Activated CD8-positive, alpha-beta memory T cell treated with anti-CD3 and anti-CD28 coated beads, Interleukin-2, amount 50 U/mL, for 1 hour (primary cell): ENCODE data around the gene RABGAP1.
"Not testable (repeated sequence)": the region's sequence is repeated elsewhere in the genome, so short reads cannot be mapped to it uniquely, and the experiment has no call there.

Source experiments
- DNase-seq: peaks from one replicate; pipeline ENCODE4 v3.0.0-alpha.2; 2020; ENCODE audit errors: extremely low read depth

The RABGAP1 gene

DNA sequence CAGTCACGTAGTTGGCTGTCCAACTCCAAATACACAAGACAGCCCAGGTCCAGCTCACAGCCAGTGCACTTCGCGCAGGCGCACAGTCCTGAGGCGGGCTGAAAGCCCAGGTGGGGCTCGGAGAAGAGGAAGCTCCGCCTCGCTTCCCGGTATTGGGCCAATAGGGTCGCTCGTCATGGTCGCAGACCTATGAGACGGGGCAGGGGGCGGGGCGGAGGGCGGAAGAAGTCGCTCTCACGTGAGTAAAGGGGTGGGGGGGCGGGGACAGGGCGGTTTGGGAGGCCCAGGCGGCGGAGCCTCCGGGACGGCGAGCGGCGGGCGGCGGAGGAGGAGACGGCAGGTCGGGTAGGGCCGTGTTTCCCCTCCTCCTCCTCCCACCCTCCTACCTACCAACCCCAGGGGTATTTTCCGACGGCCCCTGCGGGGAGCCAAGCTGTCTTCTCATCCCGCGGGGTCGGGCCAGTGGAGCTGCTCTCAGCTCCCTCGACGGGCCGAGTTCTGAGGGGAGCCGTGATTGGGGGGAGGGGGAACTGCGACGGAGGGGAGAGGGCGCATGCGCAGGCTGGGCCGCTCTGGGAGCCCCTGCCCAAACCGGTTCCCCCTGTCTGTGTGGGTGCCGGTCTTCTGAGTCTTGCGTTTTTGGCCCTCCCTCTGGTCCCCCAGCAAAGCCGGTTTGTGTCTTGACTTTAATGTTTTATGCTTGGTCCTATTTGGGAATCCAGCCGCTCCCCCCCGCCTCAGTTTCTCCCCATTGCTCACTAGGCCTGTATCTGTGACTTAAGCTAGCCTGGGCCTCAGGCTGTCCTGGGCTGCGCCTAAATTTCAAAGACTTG is at the start of gene RABGAP1:
RABGAP1 (plus strand) TSS at position 272 of the 833 bp plus-strand sequence. CDS start 16,040 bp downstream, outside the sequence.
- DNase-seq = peak; percentile 99

DNA sequence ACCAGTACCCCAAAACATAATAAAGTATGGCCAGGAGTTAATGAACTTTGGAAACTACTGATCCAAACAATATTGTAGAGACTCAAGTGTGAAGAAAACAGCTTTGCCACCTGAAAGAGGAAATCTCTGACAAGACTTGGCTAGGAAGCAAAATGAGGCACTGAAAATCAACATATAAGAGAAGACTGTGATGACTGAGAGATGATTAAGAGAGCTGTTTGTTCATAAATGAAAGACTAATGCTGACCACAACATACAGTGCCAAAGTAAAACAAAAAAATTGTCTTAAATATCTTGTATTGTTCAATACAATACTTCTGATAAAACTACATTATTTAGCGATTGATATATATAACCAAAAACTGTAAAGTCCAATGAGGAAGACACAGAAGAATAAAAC is 42.9 kb upstream of the RABGAP1 start:
- DNase-seq = no peak

DNA sequence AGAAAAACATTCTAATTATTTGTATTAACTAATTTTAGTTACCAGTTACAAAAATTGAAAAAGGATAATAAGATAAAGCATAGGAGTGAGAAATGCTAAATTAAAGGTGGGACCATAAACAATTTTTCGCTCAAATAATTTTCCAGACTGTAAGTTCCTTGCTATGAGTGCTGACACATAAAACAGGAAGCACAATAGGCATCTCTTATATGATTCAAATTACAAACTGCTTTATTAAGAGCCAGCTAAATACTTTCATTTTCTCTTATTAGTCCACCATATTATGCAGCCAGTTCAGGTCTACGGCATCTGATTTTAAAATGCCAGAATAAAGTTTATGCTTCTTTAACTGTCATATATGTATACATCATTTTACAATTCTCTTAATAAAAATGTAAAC is 40.0 kb upstream of the RABGAP1 start:
- no peak for DNase-seq

DNA sequence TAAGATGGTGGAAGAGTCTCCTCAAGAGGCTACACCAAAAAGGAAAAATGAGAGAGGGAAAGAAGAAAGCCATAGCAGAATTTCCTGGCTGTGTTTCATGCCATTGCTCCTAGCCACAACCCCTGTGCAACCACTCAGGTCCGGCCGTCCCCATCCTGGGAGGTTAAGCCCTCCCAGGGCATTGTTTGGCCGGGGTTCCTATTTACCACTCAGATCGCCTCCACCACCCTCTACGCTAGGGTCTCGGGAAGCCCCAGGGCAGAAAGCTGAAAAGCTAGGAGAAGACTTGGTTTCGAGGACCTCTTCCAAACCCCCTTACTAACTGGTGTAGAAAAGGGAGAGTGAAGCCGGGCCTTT is 36.4 kb upstream of the RABGAP1 start:
- no peak for DNase-seq

DNA sequence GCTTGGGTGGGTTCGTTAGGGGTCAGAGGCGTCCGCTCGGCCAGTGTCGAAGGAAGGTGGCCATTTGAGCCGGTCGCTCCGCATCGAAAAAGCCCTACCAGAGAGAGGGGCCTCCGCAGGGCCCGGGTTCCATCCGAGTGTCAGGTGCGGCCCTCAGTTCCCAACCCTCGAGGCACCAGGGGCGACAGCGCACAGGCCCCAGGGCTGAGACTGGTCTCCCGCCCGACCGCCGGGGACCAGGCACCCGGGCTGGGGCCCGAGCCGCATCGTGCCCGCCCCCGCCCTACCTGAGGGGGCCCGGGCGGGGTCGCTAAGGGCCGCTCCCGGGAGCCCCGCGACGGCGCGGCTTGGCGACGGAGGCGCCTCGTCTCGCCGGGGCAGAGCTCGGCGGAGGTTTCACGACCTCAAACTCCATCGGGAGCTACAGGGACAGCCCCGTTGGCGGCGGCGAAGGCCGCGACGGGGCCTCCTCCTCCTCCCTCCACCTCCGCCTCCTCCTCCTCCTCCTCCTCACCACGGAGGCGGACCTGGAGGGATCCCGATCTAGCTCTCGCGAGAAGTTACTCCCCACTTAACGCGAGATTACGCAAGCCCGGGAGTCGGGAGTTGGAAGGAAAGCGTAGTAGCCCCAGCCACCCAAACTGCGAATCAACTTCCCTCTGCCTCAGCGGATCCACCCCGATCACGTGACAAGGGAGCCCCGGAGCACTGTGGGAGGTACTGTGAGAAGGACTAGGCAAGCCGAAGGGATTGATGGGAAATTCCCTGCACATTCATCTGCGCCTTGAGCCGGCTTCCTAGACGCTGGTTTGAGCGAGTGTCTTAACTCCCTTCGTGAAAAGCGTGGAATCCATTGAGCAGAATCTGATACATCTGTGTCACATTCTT is 35.8 kb upstream of the RABGAP1 start, which contains the start of gene RC3H2:
RC3H2 (minus strand) TSS at position 537 of the 888 bp plus-strand sequence. CDS start 7,850 bp downstream, outside the sequence.
- peak; percentile 98 for DNase-seq

DNA sequence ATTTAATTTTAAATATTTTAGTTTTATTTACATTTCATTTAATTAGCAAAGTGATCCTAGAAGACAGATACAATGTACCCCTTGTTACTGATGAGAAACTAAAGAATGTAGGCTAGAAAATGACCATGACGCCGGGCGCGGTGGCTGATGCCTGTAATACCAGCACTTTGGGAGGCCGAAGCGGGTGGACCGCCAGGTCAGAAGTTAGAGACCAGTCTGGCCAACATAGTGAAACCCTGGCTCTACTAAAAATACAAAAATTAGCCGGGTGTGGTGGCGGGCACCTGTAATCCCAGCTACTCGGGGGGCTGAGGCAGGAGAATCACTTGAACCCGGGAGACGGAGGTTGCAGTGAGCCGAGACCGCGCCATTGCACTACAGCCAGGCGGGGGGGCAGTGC is 34.7 kb upstream of the RABGAP1 start:
- not testable (repeated sequence) for DNase-seq

DNA sequence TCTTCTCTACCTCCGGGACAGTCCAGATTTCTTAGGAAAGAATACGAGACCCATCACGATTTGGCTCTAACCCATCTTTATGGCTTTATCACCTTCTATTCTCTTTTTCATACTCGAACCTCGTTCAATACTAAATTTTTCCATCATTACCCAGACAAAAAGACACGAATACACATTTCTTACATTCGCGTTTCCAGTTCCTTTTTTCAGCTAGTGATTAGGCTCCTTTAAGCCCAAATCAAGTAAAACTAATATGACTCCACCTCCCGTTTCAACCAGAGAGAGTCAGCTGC is 28.2 kb upstream of the RABGAP1 start:
- DNase-seq = no peak

DNA sequence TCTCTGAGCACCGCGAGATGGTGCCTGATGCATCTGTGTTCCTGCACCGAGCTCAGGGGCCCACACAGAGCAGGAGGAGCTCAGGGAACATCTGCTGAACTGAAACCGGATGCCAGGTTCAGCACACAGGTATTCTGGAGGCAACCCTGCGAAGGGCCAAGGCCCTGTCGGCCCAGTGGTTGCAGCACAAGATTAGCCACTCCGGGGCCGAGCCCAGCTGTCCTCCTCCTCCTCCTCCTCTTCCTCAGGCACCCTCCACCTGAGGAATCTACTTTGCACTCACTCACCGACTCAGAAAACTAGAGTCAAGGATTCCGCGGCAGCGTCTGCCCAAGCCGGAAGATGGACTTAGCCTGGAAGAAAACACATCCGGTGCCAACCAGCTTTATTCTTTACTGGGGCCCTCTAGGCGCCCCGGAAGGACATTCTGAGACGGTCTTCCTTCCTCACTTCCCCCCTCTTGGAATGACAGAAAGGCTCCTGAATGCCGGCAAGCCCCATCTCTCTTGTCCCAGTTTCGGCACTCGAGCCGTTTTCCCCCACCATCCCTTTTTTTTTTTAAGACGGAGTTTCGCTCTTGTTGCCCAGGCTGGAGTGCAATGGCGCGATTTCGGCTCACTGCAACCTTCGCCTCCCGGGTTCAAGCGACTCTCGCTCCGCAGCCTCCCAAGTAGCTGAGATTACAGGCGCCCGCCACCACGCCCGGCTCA is 27.7 kb upstream of the RABGAP1 start, which contains the start of gene ZBTB6:
ZBTB6 (minus strand) TSS at position 360 of the 710 bp plus-strand sequence. CDS start 1,251 bp downstream, outside the sequence.
- no peak for DNase-seq

DNA sequence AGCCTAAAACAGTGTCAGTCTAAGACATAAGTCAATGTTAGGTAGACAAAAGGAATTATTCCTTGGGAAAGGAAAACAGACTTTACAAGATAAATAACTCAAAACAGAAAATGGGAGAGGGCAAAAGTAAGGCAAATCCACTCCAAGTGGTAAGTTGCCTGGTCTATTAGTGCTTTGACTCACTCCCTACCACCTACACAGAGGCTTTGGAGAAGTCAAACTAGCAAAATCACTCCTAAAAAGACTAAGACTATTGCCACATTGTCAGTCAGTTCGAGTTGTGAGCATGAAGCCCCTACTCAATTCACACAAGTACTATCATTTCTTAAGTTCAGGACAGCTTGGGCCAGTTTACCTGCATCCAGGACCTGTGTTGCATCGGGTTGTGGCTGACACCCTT is 22.5 kb upstream of the RABGAP1 start:
- no peak for DNase-seq

DNA sequence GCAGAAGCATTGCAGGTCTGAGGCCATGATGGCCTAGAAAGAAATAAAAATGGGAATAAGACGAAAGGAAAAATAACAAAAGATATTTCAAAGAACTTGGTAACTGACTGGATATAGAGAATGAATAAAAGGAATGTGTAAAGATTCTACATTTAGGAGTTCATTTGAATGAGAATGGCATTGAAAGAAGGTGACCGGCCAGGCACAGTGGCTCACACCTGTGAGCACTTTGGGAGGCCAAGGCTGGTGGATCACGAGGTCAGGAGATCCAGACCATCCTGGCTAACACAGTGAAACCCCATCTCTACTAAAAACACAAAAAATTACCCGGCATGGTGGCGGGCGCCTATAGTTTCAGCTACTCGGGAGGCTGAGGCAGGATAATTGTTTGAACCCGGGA is 18.1 kb upstream of the RABGAP1 start:
- DNase-seq = no peak

DNA sequence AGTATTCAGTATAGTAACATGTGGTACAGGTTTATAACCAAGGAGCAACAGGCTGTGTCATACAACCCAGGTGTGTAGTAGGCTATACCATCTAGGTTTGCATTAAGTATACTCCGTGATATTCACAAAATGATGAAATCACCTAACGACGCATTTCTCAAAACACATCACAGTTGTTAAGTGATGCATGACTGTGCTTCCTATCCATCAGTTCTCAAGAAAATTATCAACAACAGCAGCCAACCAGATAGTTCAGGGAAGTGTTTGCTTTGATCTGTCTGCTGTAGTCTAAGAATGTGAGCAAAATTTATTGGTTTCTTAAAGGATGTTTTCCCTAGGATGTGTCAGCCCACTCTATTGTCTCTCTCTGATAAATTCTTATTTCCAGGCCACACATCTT is 16.9 kb upstream of the RABGAP1 start:
- no peak for DNase-seq

DNA sequence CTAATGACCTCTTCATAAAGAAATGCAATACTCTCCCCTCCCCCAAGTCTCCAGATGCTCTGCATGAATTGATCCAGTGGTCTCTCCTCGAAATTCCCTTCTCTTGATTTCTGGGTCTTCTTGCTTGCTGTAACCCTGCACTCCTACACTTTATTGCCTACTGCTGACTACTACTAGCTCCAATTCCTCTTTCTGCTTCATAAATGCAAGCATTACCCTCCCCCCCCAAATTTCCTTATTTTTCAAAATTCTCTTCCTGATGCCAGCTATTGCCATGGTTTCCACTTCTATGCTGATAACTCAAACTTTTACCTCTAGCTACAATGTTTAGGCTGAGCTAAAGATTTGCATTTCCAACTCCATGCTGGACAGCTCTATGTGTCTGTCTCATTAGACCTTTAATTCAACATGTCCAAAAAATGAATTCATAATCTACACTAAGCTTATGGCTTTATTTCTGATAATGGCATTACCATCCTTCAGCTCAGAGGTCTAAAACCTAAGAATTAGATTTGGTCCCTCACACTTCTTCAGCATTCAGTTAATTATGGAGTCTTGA is 10.9 kb upstream of the RABGAP1 start:
- no peak for DNase-seq

DNA sequence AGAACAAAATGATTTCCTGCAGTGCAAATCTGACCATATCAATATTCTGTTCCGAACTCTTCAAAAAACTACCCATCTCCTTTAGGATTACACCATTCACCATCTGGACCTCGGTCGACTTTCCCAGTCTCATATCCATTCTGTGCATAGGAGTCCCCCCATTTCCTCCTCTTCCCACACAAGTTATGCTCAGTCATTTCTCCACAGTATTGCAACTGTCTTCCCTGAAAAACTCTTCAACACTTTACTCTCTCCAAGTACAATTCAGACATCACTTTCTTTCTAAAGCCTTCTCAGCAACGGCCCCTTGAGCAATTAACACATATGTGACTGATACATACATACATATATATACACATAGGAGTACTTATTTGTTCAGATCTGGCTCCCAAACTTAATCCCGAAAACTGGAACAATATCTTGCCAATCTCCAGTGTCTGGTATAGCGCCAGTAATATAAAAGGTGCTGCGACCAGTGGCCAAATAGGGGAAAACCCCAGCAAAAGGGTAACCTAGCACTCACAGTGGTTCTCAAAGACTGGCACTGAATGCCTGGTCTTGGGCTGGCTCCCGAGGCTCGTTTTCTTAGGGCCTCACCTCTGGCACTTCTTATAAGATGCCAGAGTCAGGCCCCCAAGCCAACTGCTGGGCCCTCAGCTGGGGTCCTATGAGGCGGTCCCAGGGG is 10.1 kb upstream of the RABGAP1 start:
- DNase-seq = no peak

DNA sequence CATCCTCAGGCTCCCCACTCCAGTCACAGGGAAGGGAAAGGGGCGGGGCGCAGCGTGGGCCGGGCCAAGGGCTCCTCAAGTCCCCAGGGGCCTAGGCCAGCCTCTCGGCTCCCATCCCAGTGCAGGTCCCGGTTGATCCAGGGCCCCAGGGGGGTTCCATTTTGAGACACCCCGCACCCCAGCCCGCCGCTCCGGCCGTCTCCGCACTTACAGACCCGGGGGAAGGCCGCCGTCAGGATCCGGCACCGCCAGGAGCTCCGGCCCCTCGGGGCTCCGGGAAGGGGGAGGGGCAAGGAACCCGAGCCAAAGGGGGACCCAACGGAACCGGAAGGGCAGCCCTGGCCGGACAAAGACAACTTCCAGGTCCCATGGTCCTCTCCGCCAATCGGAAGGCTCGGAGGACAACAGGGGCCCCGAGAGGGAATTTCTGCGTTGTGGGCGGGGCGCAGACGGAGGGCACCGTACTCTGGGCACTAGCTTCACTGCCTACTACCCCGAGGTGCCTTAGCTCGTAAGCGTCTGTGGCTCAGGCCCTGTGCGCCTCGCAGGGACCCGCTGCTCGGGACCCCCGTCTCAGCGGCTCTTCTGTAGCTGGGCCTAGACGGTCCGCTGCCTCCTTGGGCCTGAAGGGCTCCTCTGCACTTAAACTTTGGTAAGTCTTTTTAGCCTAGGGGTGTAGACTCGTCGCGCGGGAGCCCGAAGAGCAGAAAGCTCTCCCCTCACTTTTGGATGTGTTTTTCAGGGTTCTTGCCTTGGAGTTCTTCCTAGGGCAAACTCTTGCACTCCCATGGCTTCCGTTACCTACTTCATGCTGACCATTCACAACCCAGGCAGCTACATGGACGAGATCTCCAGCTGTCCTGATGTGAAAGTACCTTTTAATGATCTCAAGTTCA is 9.3 kb upstream of the RABGAP1 start, which contains the start of gene ZBTB26:
ZBTB26 (minus strand) TSS at position 287 of the 896 bp plus-strand sequence. CDS start 11,578 bp downstream, outside the sequence.
- peak; percentile 79 for DNase-seq

DNA sequence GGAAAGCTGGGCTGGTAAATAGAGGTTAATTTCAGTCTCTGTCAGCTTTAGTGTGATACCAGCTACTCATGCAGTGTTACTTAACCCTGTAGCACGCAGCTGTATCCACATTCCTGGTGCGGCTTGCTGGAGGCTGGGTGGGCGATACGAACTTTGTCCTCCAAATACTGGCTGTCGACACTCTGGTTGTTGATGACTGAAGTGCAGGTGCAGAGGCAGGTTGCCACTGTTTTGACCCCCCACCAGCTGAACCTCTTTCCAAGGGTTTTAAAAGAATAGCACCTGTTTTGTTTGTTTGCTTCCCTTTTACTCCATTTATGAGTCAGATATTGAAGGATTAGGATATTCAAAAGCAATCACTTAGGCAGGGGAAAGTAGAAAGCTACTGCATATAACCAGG is 4.4 kb upstream of the RABGAP1 start:
- no peak for DNase-seq

DNA sequence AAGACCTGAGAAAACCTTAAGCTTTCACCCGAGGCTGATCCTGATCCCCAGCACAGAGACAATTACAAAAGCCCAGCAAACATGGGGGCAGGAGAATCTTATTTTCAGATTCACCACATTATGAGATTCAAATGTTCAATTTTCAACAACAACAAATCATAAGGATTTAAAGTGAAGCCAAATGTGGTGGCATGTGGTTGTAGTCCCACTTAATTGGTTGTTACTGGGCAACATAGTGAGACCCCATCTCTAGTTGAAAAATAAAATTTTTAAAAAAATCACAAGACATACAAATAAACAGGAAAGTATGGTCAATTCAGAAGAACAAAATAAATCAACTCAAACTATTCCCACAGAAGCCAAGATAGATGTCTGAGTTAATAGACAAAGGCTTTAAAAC is 3.9 kb upstream of the RABGAP1 start:
- DNase-seq = no peak

DNA sequence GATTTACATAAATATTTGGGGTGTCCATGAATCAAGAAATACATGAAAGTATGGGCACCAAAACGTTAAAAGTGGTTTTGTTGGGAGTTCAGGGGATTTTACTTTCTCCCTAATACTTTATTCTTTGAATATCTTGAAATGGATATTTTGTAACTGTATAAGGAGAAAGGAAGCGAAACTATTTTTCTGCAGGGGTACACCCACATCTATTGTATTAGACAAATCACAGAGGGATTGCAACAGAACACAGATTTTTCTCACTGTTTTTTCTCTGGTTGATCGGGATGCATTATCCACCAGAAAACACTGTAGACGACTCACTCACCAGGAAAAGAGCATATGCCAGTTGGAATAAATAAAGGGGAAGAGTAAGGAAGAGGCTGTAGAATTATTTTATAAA is 1.2 kb upstream of the RABGAP1 start:
- no peak for DNase-seq

DNA sequence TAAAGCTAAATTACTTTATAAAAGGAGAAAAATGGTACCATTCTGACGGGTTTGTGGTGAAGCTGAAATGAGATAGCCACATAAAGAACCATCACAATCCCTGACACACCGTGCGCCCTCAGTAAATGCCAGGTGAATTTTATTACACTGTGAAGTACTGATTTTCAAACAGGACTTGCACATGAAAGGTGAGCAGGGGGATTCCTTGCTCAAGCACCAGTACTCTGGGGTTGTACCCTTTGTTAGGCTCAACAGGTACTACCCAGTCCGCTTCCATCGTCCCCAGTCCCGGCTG is 419 bp upstream of the RABGAP1 start:
- DNase-seq = no peak

DNA sequence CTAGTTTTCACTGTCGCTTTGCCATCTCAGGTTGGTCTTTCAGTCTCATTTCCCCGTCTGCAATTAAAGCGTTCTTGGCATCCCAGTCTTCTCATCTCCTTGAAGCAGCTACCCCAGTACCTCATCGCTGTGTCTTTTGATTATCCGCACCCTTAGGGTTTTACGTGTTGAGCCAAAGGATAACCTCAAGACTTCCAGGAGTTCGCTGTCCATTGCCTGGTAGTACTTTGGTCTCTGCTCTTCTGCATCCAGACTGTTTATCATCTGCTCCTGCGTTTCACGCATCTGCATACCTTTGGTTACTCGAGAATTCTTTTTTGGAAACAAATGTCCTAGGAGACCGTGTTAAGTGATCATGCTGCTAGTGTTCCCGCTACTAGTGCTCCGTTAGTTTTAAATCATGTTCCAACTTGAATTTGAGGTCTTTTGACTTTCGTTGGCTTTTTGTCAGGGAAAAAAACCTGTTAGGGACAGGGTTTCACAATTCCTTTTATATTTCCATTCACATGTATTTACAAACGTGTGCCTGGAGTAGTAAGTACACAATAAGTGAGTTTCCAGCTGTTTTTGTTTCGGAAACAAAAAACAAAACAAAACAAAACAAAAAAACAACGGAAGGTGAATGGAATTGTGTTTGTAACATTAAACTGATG is 888 bp downstream of the RABGAP1 start:
- DNase-seq = no peak
